Measurements from ENCODE around the gene HOXC11.

Gene HOXC11

GRCh38 chr12:54026640-54027441, 53.9 kb downstream of the HOXC11 start:
- DNase-seq: no peak
